K562 (cell line): Measurements from ENCODE around the gene VKORC1. TPM values are rescaled to one million over a fixed set of nuclear protein-coding genes. Genes with fewer than 3 reads are reported as not detected.
A peak's percentile ranks its signal among the peaks of the same experiment; 100 is the strongest.

Experiments used
- ATAC-seq: fragments of 200-7000 bp; cut with Tn5 transposase; 3 replicates; pipeline ENCODE4 v1.9.1; 2020; ENCODE audit warnings: moderate library complexity
- BruUV-seq: library from RNA; stranded (reverse); fragments of 400-500 nt; replicated peaks from 2 replicates; lab custom pipeline; 2021; lab: Mats Ljungman, UMichigan
- CTCF ChIA-PET: fragments of 300-600 bp; formaldehyde crosslinking; extraction: SDS; loops from one replicate; lab custom pipeline; 2021; ENCODE audit warnings: low intra/inter-chr PET ratio; lab: Yijun Ruan, JAX
- POLR2A ChIA-PET: fragments of 300-600, 350-650 bp; sonication (Branson Sonifier 250); formaldehyde crosslinking; extraction: SDS; loops from one replicate; lab custom pipeline; 2021; ENCODE audit warnings: antibody characterized with exemption, inconsistent platforms; lab: Yijun Ruan, JAX
- DNase-seq, 4 experiments: peaks; one replicate each; pipeline versions ENCODE4 v3.0.0 to v3.0.0-alpha.2; 2011 to 2018; ENCODE audit warnings: low spot score in 3 of 4, mixed read lengths in 3 of 4; ENCODE audit errors: extremely low read depth in 1 of 4
- FAIRE-seq: peaks from 2 replicates; lab custom pipeline; 2011; peaks lifted over from hg19 to GRCh38; lab: Jason Lieb, UNC
- H2AFZ ChIP-seq: 2 replicates; pipeline ENCODE4 v1.6.0; 2011; ENCODE audit warnings: low read depth, low read length, control low read depth, inconsistent platforms
- H3K27ac ChIP-seq: fragments of 200-600 bp; 3 replicates; pipeline ENCODE4 v1.8.0; 2011; ENCODE audit warnings: low read depth, mild to moderate bottlenecking, control low read depth, inconsistent platforms, low read length, moderate library complexity, mixed read lengths; ENCODE audit errors: extremely low read depth
- H3K27me3 ChIP-seq, 2 experiments: fragments of 300-600 bp in 1 of 2; 2 replicates in 1 of 2; 3 replicates in 1 of 2; pipeline versions ENCODE4 v1.6.0 to v1.8.0; 2011; ENCODE audit warnings: inconsistent platforms in 2 of 2, low read length in 2 of 2, mild to moderate bottlenecking in 1 of 2, mixed read lengths in 1 of 2, moderate library complexity in 1 of 2; ENCODE audit not compliant: control insufficient read depth in 2 of 2, insufficient read depth in 2 of 2
- H3K36me3 ChIP-seq: fragments of 300-600 bp; 3 replicates; pipeline ENCODE4 v1.8.0; 2011; ENCODE audit warnings: mild to moderate bottlenecking, low read length, inconsistent platforms; ENCODE audit not compliant: control insufficient read depth, insufficient read depth
- H3K4me1 ChIP-seq, 2 experiments: fragments of 200-600 bp in 1 of 2; replicated peaks in 1 of 2; 2 replicates in 1 of 2; 3 replicates in 1 of 2; pipeline versions ENCODE4 v1.5.1 to v1.8.0; 2011; ENCODE audit warnings: inconsistent platforms in 2 of 2, low read length in 2 of 2, mild to moderate bottlenecking in 1 of 2, mixed read lengths in 1 of 2, moderate library complexity in 1 of 2; ENCODE audit not compliant: control insufficient read depth in 2 of 2, insufficient read depth in 2 of 2
- H3K4me2 ChIP-seq: 2 replicates; pipeline ENCODE4 v1.6.1; 2011; ENCODE audit warnings: low read length, control low read depth, inconsistent platforms, mixed read lengths; ENCODE audit not compliant: insufficient read depth
- H3K4me3 ChIP-seq: fragments of 200-600 bp; sonication (generic), shearing (Covaris generic); 2 replicates; pipeline ENCODE4 v1.5.1; 2016; ENCODE audit warnings: control low read depth, inconsistent platforms
- H3K79me2 ChIP-seq: fragments of 200-600 bp; 3 replicates; pipeline ENCODE4 v1.8.0; 2011; ENCODE audit warnings: low read length, inconsistent platforms; ENCODE audit not compliant: control insufficient read depth, insufficient read depth
- H3K9ac ChIP-seq, 2 experiments: 2 replicates each; pipeline versions ENCODE4 v1.6.0 to v1.6.1; 2011; ENCODE audit warnings: low read depth in 2 of 2, low read length in 2 of 2, control low read depth in 1 of 2, inconsistent platforms in 1 of 2, mild to moderate bottlenecking in 1 of 2, mixed read lengths in 1 of 2; ENCODE audit not compliant: insufficient read depth in 1 of 2
- H3K9me1 ChIP-seq: one replicate; pipeline ENCODE4 v1.6.0; 2011; ENCODE audit warnings: inconsistent platforms, mild to moderate bottlenecking, low read length, moderate library complexity; ENCODE audit not compliant: control insufficient read depth, insufficient read depth
- H3K9me3 ChIP-seq: replicated peaks from 2 replicates; pipeline ENCODE4 v1.5.1; 2011; ENCODE audit warnings: low read depth, low read length, inconsistent platforms; ENCODE audit not compliant: control insufficient read depth, insufficient read depth
- H4K20me1 ChIP-seq: replicated peaks from 2 replicates; pipeline ENCODE4 v1.6.1; 2011; ENCODE audit warnings: low read length, inconsistent platforms, mixed read lengths; ENCODE audit not compliant: control insufficient read depth, insufficient read depth
- EP300 ChIP-seq: IDR thresholded peaks from 2 replicates; pipeline ENCODE4 v1.6.1; 2012; ENCODE audit warnings: low read length, improper control_type of control experiment
- FOSL1 ChIP-seq: fragments of 200-800 bp; sonication (Bioruptor generic); conservative IDR thresholded peaks from 2 replicates; pipeline ENCODE4 v1.6.1; 2016; ENCODE audit warnings: missing genetic modification characterization, missing compliant biosample characterization
- NCOR1 ChIP-seq: fragments of 450-650 bp; IDR thresholded peaks from 2 replicates; pipeline ENCODE4 v1.6.1; 2016; ENCODE audit warnings: mild to moderate bottlenecking, moderate library complexity
- RFX1 ChIP-seq: fragments of 450-650 bp; IDR thresholded peaks from 2 replicates; pipeline ENCODE4 v1.6.1; 2016; ENCODE audit warnings: mild to moderate bottlenecking, moderate library complexity
- STAT6 ChIP-seq: sonication (generic); formaldehyde crosslinking; IDR thresholded peaks from 2 replicates; pipeline ENCODE4 v1.8.1; 2023; ENCODE audit warnings: mild to moderate bottlenecking, missing genetic modification reagents
- ZNF184 ChIP-seq: sonication (generic); formaldehyde crosslinking; IDR thresholded peaks from 2 replicates; pipeline ENCODE4 v1.5.0; 2020; ENCODE audit warnings: missing genetic modification reagents
- WGBS: fragments of 100-300 bp; shearing (Covaris generic); methylation state at CpG from one replicate; pipeline ENCODE4 v1.1.6; 2016; ENCODE audit warnings: low coverage, mixed read lengths; ENCODE audit not compliant: insufficient coverage; ENCODE audit errors: missing lambda C conversion rate; 5-methylcytosine and 5-hydroxymethylcytosine counted together
- in situ Hi-C: fragments of 300-500 bp; cut with MboI; formaldehyde crosslinking; loops from 4 replicates; pipeline ENCODE4 v1.15.0; 2018; ENCODE audit warnings: inconsistent platforms, mixed read lengths
- intact Hi-C: fragments of 100-400 bp; cut with micrococcal nuclease; formaldehyde crosslinking; loops from 2 replicates; pipeline ENCODE4 v1.14.2; 2022
- polyA plus RNA-seq, 8 experiments: library from polyadenylated mRNA; depleted of rRNA in 4 of 8; stranded (reverse) in 5 of 8; unstranded in 3 of 8; fragments of >200 nt; fragmentation: Nextera tagmentation in 2 of 8; fragmentation: Illumina TruSeq in 1 of 8; extraction: Ambion mirVana in 2 of 8; extraction: Trizol in 1 of 8; gene quantifications; 2 replicates each; pipeline versions ENCODE4 v1.2.1 to v1.2.3, GENCODE V29; 2011 to 2014; ENCODE audit warnings: inconsistent platforms in 1 of 8, missing spikeins in 1 of 8
- total RNA-seq, 7 experiments: library from RNA; depleted of rRNA in 6 of 7; stranded (reverse); fragments of >200 nt in 6 of 7; fragmentation: Illumina TruSeq in 2 of 7; extraction: Trizol in 2 of 7; gene quantifications; 2 replicates each; pipeline versions ENCODE4 v1.2.1 to v1.2.3, GENCODE V29; 2011 to 2021; ENCODE audit warnings: low replicate concordance in 1 of 7
- TF ChIP-seq, protein P1 (sequence below): sonication (generic); formaldehyde crosslinking; IDR thresholded peaks from 2 replicates; pipeline ENCODE4 v1.5.0; 2020; ENCODE audit warnings: missing genetic modification reagents

Gene VKORC1
- total and polyA plus RNA-seq, 9 of the 15 experiments (the other 6 are each of a cell fraction or from before 2014, with no cell fraction given), result 30.0 to 119 (median 62.1) TPM

DNA sequence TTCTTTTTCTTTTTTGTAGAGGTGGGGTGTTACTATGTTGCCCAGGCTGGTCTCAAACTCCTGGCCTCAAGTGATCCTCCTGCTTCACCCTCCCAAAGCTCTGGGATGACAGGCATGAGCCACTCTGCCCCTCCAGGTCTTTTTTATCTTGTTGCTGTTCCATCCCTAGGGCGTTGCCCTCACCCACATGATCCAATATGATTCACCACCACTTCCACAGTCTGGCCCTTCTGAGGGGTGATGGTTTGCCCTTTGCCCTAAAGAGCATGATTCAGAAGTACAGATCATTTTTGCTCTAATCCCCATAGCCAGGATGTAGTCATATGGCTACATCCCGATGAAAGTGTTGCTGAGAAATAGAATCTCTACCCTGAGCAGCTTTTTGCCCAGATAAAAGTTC is 42.5 kb downstream of the VKORC1 start (continued):
- TF ChIP-seq STAT6 (CRISPR knock-in tag) (no peak), NCOR1 (peak; percentile 38; the same call in 1 of the 2 replicates), EP300 (0 out of 2 replicates have a peak, but pooled peaks have one; percentile 20), FOSL1 (peak; percentile 97)
- TF ChIP-seq, protein P1, sequence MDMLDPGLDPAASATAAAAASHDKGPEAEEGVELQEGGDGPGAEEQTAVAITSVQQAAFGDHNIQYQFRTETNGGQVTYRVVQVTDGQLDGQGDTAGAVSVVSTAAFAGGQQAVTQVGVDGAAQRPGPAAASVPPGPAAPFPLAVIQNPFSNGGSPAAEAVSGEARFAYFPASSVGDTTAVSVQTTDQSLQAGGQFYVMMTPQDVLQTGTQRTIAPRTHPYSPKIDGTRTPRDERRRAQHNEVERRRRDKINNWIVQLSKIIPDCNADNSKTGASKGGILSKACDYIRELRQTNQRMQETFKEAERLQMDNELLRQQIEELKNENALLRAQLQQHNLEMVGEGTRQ (CRISPR knock-in tag), result no peak

DNA sequence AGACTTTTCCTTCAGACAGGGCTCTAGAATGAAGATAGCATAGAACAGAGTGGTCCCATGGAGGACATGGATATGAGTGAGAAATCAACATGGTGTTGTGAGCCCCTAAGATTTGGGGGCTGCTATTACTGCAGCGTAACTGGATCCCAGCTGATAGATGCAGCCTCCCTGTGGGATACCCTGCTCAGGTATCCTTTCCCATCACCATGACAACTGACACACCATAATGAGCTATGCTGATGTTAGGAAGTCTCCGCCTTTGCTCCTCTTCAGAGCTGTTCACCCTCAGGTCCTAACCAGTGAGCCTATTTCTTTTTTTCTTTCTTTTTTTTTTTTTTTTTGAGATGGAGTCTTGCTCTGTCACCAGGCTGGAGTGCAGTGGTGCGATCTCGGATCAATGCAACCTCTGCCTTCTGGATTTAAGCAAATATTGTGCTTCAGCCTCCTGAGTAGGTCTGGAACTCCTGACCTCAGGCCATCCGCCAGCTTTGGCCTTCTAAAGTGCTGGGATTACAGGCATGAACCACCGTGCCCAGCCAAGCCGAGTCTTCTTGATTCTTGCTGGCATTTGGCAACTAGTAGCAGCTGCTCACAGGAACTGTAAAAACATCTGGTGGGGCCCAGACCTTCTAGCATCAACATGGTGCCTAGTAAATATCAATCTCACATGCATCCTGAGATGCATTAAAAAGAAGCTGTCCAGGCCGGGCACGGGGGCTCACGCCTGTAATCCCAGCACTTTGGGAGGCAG is 44.1 kb downstream of the VKORC1 start:
- Histone ChIP-seq H3K27ac (no peak overlapping the region), H3K4me2 (no peak overlapping the region), H3K79me2 (no peaks in the 10 kb centered on the region), H3K4me1 (peaks cover 0 to 3% of the 10 kb centered on the region in 2 experiments; a peak in 2 of 5 replicates), H3K36me3 (no peaks in the 10 kb centered on the region), H3K9me1 (no peaks in the 10 kb centered on the region), H4K20me1 (no peaks in the 10 kb centered on the region), H3K9ac (peak overlapping the region in 1 of 2 experiments; percentile 35; a peak in 1 of 4 replicates), H2AFZ (no peak overlapping the region), H3K9me3 (no peaks in the 10 kb centered on the region), H3K27me3 (peaks cover 3 to 8% of the 10 kb centered on the region in 2 experiments; a peak in 3 of 5 replicates), H3K4me3 (no peak overlapping the region)
- POLR2A ChIA-PET, result interaction anchor here (0.9 to 1.7 kb wide), 4 partner anchors 10 to 34 kb away, joined by 3 to 10 read pairs (median 4); no protein-coding TSS in a partner anchor
- ATAC-seq (no peak; the same call in 2 of the 3 replicates), DNase-seq (no peak), FAIRE-seq (no peak)
- BruUV-seq, result no TSS peak
- in situ Hi-C loops (no loop called here), intact Hi-C loops (no loop called here)
- 18% methylated on average over 10 of the region's 10 CpGs for WGBS
- peak; percentile 68 for TF ChIP-seq RFX1
- TF ChIP-seq ZNF184 (CRISPR knock-in tag), result no peak
- CTCF ChIA-PET, result no interaction called here
